Spleen (tissue), 11 donors: ENCODE measurements around the gene ARVCF. TPM values are rescaled to one million over a fixed set of nuclear protein-coding genes. Genes with fewer than 3 reads are reported as not detected.
"Not testable (repeated sequence)": the region's sequence is repeated elsewhere in the genome, so short reads cannot be mapped to it uniquely, and the experiment has no call there.

ENCODE experiments used
- DNase-seq: peaks from one replicate; pipeline ENCODE4 v3.0.0-alpha.2; 2020
- H3K27ac ChIP-seq, 8 donors: fragments of 200-600 bp; sonication (generic) in 7 of 8; 1 replicate in 4 of 8; 2 replicates in 4 of 8; pipeline versions ENCODE4 v1.5.0 to v1.8.0; 2016 to 2021; ENCODE audit warnings: inconsistent platforms in 4 of 8, mild to moderate bottlenecking in 4 of 8, moderate library complexity in 1 of 8
- H3K27me3 ChIP-seq, 7 donors: fragments of 200-600 bp; sonication (generic) in 6 of 7; replicated peaks in 1 of 7; 1 replicate in 4 of 7; 2 replicates in 3 of 7; pipeline versions ENCODE4 v1.5.0 to v1.8.0; 2016 to 2021; ENCODE audit warnings: inconsistent platforms in 3 of 7, mild to moderate bottlenecking in 1 of 7
- H3K36me3 ChIP-seq, 6 donors: fragments of 200-600 bp; sonication (generic) in 5 of 6; 1 replicate in 4 of 6; 2 replicates in 2 of 6; pipeline versions ENCODE4 v1.5.0 to v1.8.0; 2016 to 2021; ENCODE audit warnings: inconsistent platforms in 2 of 6
- H3K4me1 ChIP-seq, 6 donors: fragments of 200-600 bp; sonication (generic) in 5 of 6; 1 replicate in 3 of 6; 2 replicates in 3 of 6; pipeline versions ENCODE4 v1.5.0 to v1.8.0; 2016 to 2021; ENCODE audit warnings: inconsistent platforms in 3 of 6
- H3K4me3 ChIP-seq, 8 donors: fragments of 200-600 bp; sonication (generic) in 7 of 8; 1 replicate in 4 of 8; 2 replicates in 4 of 8; pipeline versions ENCODE4 v1.5.0 to v1.8.0; 2016 to 2021; ENCODE audit warnings: inconsistent platforms in 4 of 8, mild to moderate bottlenecking in 4 of 8, moderate library complexity in 2 of 8
- H3K9me3 ChIP-seq, 8 donors: fragments of 200-600 bp; sonication (generic) in 7 of 8; 1 replicate in 4 of 8; 2 replicates in 4 of 8; pipeline versions ENCODE4 v1.5.0 to v1.8.0; 2016 to 2021; ENCODE audit warnings: inconsistent platforms in 4 of 8
- CTCF ChIP-seq, 11 experiments: fragments of 200-600 bp in 7 of 11; fragments of 450-650 bp in 4 of 11; sonication (generic) in 4 of 11; IDR thresholded peaks in 8 of 11; conservative IDR thresholded peaks in 3 of 11; 1 replicate in 7 of 11; 2 replicates in 4 of 11; pipeline versions ENCODE4 v1.4.0 to v1.8.0; 2016 to 2021; ENCODE audit warnings: antibody characterized with exemption in 11 of 11, inconsistent platforms in 4 of 11, mild to moderate bottlenecking in 1 of 11
- POLR2A ChIP-seq, 3 donors: fragments of 450-650 bp; IDR thresholded peaks; one replicate each; pipeline ENCODE4 v1.5.1; 2017; ENCODE audit warnings: antibody characterized with exemption in 3 of 3, mild to moderate bottlenecking in 1 of 3
- POLR2AphosphoS5 ChIP-seq, 3 donors: sonication (generic); formaldehyde crosslinking; IDR thresholded peaks; one replicate each; pipeline ENCODE4 v1.5.1; 2017; ENCODE audit warnings: antibody characterized with exemption in 3 of 3
- WGBS, 5 donors: extraction: QIAGEN DNeasy Blood & Tissue Kit in 3 of 5; methylation state at CpG; one replicate each; pipeline versions ENCODE4 v1.1.5 to v1.1.7; 2013 to 2018; 5-methylcytosine and 5-hydroxymethylcytosine counted together
- intact Hi-C: fragments of 100-400 bp; cut with DNase I; formaldehyde crosslinking; loops from one replicate; pipeline ENCODE4 v1.15.0; 2023; ENCODE audit warnings: low total_unique reads
- microRNA-seq, 3 donors: library from miRNA; unstranded; fragments of <30 nt; microRNA quantifications; one replicate each; pipeline versions ENCODE4 to v1.1.0, GENCODE V29; 2019 to 2020
- polyA plus RNA-seq, 3 donors: library from polyadenylated mRNA; stranded (reverse); fragments of 200-250 nt; gene quantifications; one replicate each; pipeline ENCODE4 v1.2.1, GENCODE V29; 2013
- small RNA-seq, 4 donors: library from RNA; depleted of rRNA; stranded (forward); fragments of <200 nt; gene quantifications; one replicate each; pipeline ENCODE3, GENCODE V24; 2016
- total RNA-seq, 7 donors: library from RNA; depleted of rRNA in 3 of 7; stranded (reverse); fragments of >200 nt in 3 of 7; fragmentation: NEBNext Ultra II Directional in 4 of 7; extraction: Animal tissue kit (Norgen Biotek cat#: 25700) in 4 of 7; gene quantifications; one replicate each; pipeline versions ENCODE4 v1.1.0 to v1.2.1, GENCODE V29; 2016 to 2021
- donor health status: healthy with polysubstance abuse.
- donor health status: DM: no; HTN: no; CAD: no; lungs with moderate emphysema.
- donor health status: DM: no; HTN: no; CAD: no.
- donor health status: Bipolar disorder and iron deficiency.
- donor health status: healthy.
- donor health status: DM: no; HTN: no; CAD: no.
- donor health status: DM: yes; HTN: yes; CAD: no.

ARVCF gene
- total and polyA plus RNA-seq, 10 donors, result 9.4 to 96.7 (median 27.6) TPM

GRCh38 chr22:19927696-19928095, 88.9 kb downstream of the ARVCF start:
- Histone ChIP-seq H3K27me3 (no peaks in the 10 kb centered on the region), H3K4me1 (peaks cover 0 to 8% (median 6%) of the 10 kb centered on the region in 6 donors), H3K27ac (no peak overlapping the region), H3K4me3 (no peak overlapping the region), H3K9me3 (no peaks in the 10 kb centered on the region), H3K36me3 (peaks cover 0 to 42% (median 0%) of the 10 kb centered on the region in 6 donors)
- TF ChIP-seq POLR2AphosphoS5 (IDR thresholded peaks at IDR 0.05) (no peak), POLR2A (IDR thresholded peaks at IDR 0.05) (no peak), CTCF (IDR thresholded peaks at IDR 0.05 in 8 of 11, conservative IDR thresholded peaks at IDR 0.05 in 3 of 11) (no peak)
- WGBS, 5 donors, result 81 to 92% (median 88%) methylated on average over 7 of the region's 7 CpGs
- no peak for DNase-seq
- intact Hi-C loops, result no loop called here

GRCh38 chr22:19926028-19926427, 90.6 kb downstream of the ARVCF start:
- WGBS, 5 donors, result 81 to 96% (median 90%) methylated on average over 9 to 11 of the region's 11 CpGs
- peaks cover 0 to 53% (median 0%) of the 10 kb centered on the region in 6 donors for H3K36me3 ChIP-seq

GRCh38 chr22:19923914-19924513, 92.6 kb downstream of the ARVCF start:
- DNase-seq, result no peak
- Histone ChIP-seq H3K4me1 (no peaks in the 10 kb centered on the region), H3K4me3 (no peak overlapping the region), H3K36me3 (peaks cover 0 to 52% (median 4%) of the 10 kb centered on the region in 6 donors), H3K9me3 (no peaks in the 10 kb centered on the region), H3K27me3 (no peaks in the 10 kb centered on the region), H3K27ac (no peak overlapping the region)
- intact Hi-C loops, result no loop called here
- TF ChIP-seq CTCF (IDR thresholded peaks at IDR 0.05 in 8 of 11, conservative IDR thresholded peaks at IDR 0.05 in 3 of 11), result no peak
- WGBS, 5 donors, result 83 to 93% (median 89%) methylated on average over 12 of the region's 12 CpGs

More at GRCh38 chr22:19926028-19926427, 90.6 kb downstream of the ARVCF start:
- H3K9me3 ChIP-seq, intact Hi-C loops, H3K27ac ChIP-seq, H3K4me3 ChIP-seq, H3K4me1 ChIP-seq, H3K27me3 ChIP-seq: not testable (repeated sequence)
- DNase-seq, result peak; percentile 21

GRCh38 chr22:19921544-19922081, 95.0 kb downstream of the ARVCF start:
- 58 to 96% (median 85%) methylated on average over 3 of the region's 3 CpGs for WGBS, 5 donors

More at GRCh38 chr22:19921544-19922081, 95.0 kb downstream of the ARVCF start:
- H3K27ac ChIP-seq, result no peak overlapping the region
- TF ChIP-seq POLR2A (IDR thresholded peaks at IDR 0.05) (no peak), POLR2AphosphoS5 (IDR thresholded peaks at IDR 0.05) (no peak), CTCF (IDR thresholded peaks at IDR 0.05 in 8 of 11, conservative IDR thresholded peaks at IDR 0.05 in 3 of 11) (no peak)
- H3K36me3 ChIP-seq, result peaks cover 0 to 69% (median 26%) of the 10 kb centered on the region in 6 donors
- no peaks in the 10 kb centered on the region for H3K27me3 ChIP-seq
- no peaks in the 10 kb centered on the region for H3K4me1 ChIP-seq
- H3K4me3 ChIP-seq, result no peak overlapping the region
- DNase-seq, result no peak
- intact Hi-C loops, result no loop called here
- H3K9me3 ChIP-seq, result no peaks in the 10 kb centered on the region

Small RNA genes within 50 kb of the gene (microRNA-seq; reads per million reads assigned to microRNA genes)
- gene MIR185, result 347 to 2,568 (median 1,772) reads per million in 3 donors
- 0 reads per million in 3 donors for gene MIR4761

Small RNA genes within 50 kb of the gene (small RNA-seq; reads per million reads assigned to genes)
- gene MIR185, result 3.5 to 9.0 (median 5.3) reads per million in 4 donors

Other genes starting within 250 kb of the ARVCF start
- 1 to 10 TPM; 5.7 to 8.1 (median 7.9) TPM for gene GNB1L, start 161.9 kb downstream of the ARVCF start, total RNA-seq
- 10 to 100 TPM in 2 of 3 donors, 1 to 10 TPM in 1; 7.7 to 10.4 (median 10.1) TPM for gene GNB1L, start 161.9 kb downstream of the ARVCF start, polyA plus RNA-seq
- gene RTL10, start 161.9 kb downstream of the ARVCF start, total RNA-seq, result 10 to 100 TPM; 17.0 to 22.9 (median 18.8) TPM
- gene RTL10, start 161.9 kb downstream of the ARVCF start, polyA plus RNA-seq, result 10 to 100 TPM in 2 of 3 donors, 1 to 10 TPM in 1; 8.3 to 13.4 (median 10.8) TPM
- 100 to 1,000 TPM in 5 of 7 donors, 10 to 100 TPM in 2; 86.4 to 216 (median 116) TPM for gene COMT, start 75.1 kb downstream of the ARVCF start, total RNA-seq
- gene COMT, start 75.1 kb downstream of the ARVCF start, polyA plus RNA-seq, result 10 to 100 TPM; 63.5 to 98.0 (median 86.1) TPM
- gene TXNRD2, start 75.0 kb downstream of the ARVCF start, total RNA-seq, result 10 to 100 TPM; 21.6 to 44.8 (median 34.9) TPM
- gene TXNRD2, start 75.0 kb downstream of the ARVCF start, polyA plus RNA-seq, result 10 to 100 TPM; 23.3 to 45.9 (median 45.0) TPM
- gene TANGO2, start 4.3 kb upstream of the ARVCF start, total RNA-seq, result 10 to 100 TPM; 35.9 to 72.2 (median 57.2) TPM
- gene TANGO2, start 4.3 kb upstream of the ARVCF start, polyA plus RNA-seq, result 10 to 100 TPM; 18.7 to 30.9 (median 21.6) TPM
- 10 to 100 TPM; 25.1 to 62.7 (median 36.1) TPM for gene DGCR8, start 63.4 kb upstream of the ARVCF start, total RNA-seq
- gene DGCR8, start 63.4 kb upstream of the ARVCF start, polyA plus RNA-seq, result 10 to 100 TPM in 2 of 3 donors, 1 to 10 TPM in 1; 7.8 to 17.1 (median 14.3) TPM
- gene RANBP1, start 99.3 kb upstream of the ARVCF start, total RNA-seq, result 100 to 1,000 TPM in 3 of 7 donors, 10 to 100 TPM in 4; 56.7 to 111 (median 88.5) TPM
- 100 to 1,000 TPM in 2 of 3 donors, 10 to 100 TPM in 1; 52.6 to 106 (median 101) TPM for gene RANBP1, start 99.3 kb upstream of the ARVCF start, polyA plus RNA-seq
- gene TRMT2A, start 100.4 kb upstream of the ARVCF start, total RNA-seq, result 10 to 100 TPM; 70.4 to 89.8 (median 79.3) TPM
- gene TRMT2A, start 100.4 kb upstream of the ARVCF start, polyA plus RNA-seq, result 100 to 1,000 TPM in 2 of 3 donors, 10 to 100 TPM in 1; 75.1 to 142 (median 132) TPM
- gene ZDHHC8, start 115.0 kb upstream of the ARVCF start, total RNA-seq, result 10 to 100 TPM; 24.3 to 71.5 (median 57.5) TPM
- 10 to 100 TPM; 12.7 to 37.8 (median 21.4) TPM for gene ZDHHC8, start 115.0 kb upstream of the ARVCF start, polyA plus RNA-seq
- 1 to 10 TPM in 4 of 7 donors, under 1 TPM in 2, not detected in 1; 0.69 to 7.6 (median 1.8) TPM for gene CCDC188, start 134.2 kb upstream of the ARVCF start, total RNA-seq
- 1 to 10 TPM in 2 of 3 donors, under 1 TPM in 1; 0.29 to 6.1 (median 1.7) TPM for gene CCDC188, start 134.2 kb upstream of the ARVCF start, polyA plus RNA-seq